Activated T-cell treated with anti-CD3 and anti-CD28 coated beads, Interleukin-2, amount 50 U/mL, for 48 hours (primary cell): ENCODE measurements around the gene LRRC42.
"Not testable (repeated sequence)": the region's sequence is repeated elsewhere in the genome, so short reads cannot be mapped to it uniquely, and the experiment has no call there.

ENCODE experiments used
- DNase-seq, 2 experiments: peaks; one replicate each; pipeline ENCODE4 v3.0.0-alpha.2; 2020

Gene LRRC42

DNA sequence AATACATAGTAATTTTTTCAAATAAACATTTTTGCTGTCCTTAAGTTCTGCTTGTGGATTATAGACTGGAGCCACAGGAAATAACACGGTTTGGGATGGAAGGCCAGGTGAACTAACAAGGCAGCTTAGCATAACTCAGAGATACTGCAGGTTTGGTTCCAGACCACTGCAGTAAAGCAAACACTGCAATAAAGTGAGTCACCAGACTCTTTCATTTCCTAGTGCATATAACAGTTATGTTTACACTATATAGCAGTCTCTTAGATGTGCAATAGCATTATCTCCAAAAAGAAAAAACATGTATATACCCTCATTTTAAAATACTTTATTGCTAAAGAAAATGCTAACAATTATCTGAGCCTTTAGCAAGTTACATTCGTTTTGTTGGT is 22.0 kb downstream of the LRRC42 start:
- DNase-seq, result no peak

DNA sequence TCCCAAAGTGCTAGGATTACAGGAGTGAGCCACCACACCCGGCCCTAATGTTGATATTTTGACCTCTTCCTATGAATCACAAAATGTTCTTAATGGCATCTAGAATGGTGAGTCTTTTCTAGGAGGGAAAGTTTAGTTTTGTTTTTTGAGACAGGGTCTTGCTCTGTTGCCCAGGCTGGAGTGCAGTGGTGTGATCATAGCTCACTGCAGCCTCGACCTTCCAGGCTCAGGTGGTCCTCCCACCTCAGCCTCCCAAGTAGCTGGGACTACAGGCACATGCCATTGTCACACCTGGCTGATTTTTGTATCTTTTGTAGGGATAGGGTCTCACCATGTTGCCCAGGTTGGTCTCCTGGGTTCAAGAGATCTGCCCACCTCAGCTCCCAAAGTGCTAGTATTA is 23.2 kb downstream of the LRRC42 start:
- not testable (repeated sequence) for DNase-seq

DNA sequence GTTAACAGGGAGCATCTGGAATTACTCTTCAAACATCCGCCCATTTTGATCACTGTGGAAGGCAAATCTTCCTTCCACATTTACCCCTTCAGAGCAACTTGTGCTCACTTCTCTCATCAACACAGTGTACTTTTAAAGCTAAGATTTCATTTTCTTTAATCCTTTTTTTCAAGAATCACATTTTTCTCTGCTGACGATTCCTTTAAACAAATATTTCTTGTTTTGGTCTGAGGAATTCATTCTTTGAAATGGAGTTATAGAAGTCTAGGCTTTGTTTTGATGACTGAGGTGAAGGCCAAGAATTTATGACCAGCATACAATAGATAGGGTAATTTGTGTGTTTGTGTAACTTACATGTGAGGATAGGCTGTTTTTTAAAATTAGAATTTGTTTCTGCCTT is 25.6 kb downstream of the LRRC42 start:
- no peak for DNase-seq

DNA sequence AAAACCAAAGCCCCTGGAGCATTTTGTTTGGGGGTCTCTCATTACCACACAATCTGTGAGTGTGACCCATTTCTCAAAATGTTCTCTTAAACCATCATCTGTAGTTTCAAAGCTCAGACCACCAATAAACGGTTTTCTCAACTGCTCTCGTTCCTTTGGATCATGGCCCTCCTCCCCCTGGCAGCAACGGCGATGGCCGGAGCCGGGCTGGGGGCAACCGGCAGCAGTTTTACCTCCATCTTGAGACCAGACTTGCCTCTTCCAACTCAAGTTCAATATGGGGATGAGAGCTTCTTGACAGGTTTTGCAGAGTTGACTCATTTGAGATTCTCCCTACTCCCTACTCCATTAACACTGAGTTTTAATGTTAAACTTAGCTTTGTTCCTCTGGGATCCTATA is 29.7 kb downstream of the LRRC42 start:
- DNase-seq, result no peak

GRCh38 chr1:53979712-53980450 is 33.7 kb downstream of the LRRC42 start:
- no peak for DNase-seq

- DNase-seq, result no peak
Observed at GRCh38 chr1:53981220-53981619, 35.1 kb downstream of the LRRC42 start.

GRCh38 chr1:53982034-53982762 is 36.0 kb downstream of the LRRC42 start:
- DNase-seq, result no peak

- no peak for DNase-seq
Observed at GRCh38 chr1:53982763-53983104, 36.6 kb downstream of the LRRC42 start.

DNA sequence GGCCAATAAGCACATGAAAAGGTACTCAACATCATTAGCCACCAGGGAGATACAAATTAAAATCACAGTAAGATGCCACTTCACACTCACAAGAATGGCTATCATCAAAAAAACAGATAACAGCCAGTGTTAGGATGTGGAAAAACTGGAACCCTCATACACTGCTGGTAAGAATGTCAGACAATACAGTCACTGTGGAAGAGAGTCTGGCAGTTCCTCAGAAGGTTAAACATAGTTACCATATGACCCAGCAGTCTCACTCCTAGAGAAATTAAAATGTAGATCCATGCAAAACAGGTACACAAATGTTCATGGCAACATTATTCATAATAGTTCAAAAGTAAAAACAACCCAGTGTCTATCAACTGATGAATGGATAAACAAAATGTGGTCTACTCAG is 38.6 kb downstream of the LRRC42 start:
- DNase-seq, result no peak

- DNase-seq, result no peak
Observed at GRCh38 chr1:53986458-53986857, 40.3 kb downstream of the LRRC42 start.

GRCh38 chr1:53987880-53988279 is 41.7 kb downstream of the LRRC42 start:
- no peak for DNase-seq

DNA sequence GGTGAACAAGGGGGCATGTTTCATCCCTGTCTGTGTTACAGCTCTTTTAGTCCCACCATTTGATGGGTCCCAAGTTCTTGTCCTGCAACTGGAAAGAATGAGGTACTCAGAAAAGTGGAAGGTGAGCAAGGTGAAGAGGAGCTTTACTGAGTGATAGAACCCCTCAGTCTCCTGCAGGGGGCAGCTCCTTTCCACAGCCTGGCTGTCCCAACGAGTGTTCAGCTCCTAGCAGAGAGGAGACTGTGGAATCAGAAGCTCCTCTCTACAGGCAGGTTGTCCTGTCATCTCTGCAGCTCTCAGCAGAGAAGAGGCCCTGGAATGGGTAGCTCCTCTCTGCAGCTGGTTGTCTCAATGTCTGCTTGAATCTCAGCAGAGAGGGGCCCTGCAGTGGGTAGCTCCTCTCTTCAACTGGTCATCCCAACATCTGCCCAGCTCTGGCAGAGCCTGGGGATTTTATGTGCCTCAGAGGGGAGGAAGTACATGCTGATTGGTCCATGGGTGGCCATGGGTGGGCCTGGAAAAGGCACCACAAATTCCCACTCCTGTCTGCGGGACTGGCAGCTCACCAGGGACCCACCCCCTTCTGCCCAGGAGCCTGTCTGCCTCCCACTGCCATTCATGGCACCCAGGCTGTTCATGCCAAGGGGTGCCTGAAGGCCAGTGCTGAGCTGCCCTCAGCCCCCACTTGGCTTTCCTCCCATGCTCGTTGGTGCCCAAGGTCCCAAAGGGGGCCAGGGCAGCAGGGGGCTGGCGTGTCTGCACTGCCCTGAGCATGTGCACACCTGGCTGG is 46.1 kb downstream of the LRRC42 start:
- DNase-seq, result no peak

- DNase-seq, result not testable (repeated sequence)
Observed at GRCh38 chr1:53994516-53994915, 48.4 kb downstream of the LRRC42 start.

DNA sequence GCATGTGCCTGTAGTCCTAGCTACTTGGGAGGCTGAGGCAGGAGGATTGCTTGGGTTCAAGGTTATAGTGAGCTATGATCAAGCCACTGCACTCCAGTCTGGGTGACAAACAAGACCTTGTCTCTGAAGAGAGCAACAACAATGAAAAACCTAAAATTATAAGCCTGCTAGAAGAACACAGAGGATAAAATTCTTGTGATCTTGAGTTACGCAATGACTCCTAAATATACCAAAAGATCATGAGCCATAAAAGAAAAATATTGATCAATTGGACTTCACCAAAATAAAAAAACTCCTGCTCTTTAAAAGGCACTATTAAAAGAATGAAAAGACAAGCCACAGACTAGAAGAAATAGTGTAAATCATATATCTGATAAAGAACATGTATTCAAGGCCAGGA is 49.5 kb downstream of the LRRC42 start:
- no peak for DNase-seq

- DNase-seq, result no peak
Observed at GRCh38 chr1:53998223-53998622, 52.1 kb downstream of the LRRC42 start.

GRCh38 chr1:53999920-54000319 is 53.8 kb downstream of the LRRC42 start:
- DNase-seq, result no peak

- DNase-seq, result no peak
Observed at GRCh38 chr1:54001591-54001990, 55.4 kb downstream of the LRRC42 start.

DNA sequence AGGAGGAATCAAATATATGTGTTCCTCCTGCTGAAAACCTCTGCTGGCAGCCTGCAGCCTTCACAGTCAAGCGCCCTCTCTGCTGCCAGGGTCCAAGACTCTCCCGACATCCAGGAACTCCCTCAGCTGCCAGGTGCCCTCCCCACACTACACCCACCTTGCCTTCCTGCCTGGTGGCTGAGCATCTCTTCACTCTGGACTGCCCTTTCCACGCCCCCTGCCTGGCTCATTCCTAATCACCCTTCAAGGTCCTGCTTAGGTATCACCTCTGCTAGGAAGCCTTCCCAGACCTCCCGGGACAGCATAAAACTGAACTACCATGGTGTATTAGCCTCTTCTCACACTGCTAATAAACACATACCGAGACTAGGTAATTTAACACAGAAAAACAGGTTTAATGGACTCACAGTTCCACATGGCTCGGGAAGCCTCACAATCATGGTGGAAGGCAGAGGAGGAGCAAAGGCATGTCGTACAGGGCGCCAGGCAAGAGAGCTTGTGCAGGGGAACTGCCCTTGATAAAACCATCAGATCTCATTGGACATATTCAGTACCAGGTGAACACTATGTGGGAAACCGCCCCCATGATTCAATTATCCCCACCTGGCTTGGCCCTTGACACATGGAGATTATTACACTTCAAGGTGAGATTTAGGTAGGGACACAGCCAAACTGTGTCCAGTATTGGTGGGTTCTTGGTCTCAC is 56.5 kb downstream of the LRRC42 start:
- no peak for DNase-seq

- no peak for DNase-seq
Observed at GRCh38 chr1:54003249-54003646, 57.1 kb downstream of the LRRC42 start.

GRCh38 chr1:54003750-54004480 is 57.8 kb downstream of the LRRC42 start:
- not testable (repeated sequence) for DNase-seq

GRCh38 chr1:54004481-54005049 is 58.4 kb downstream of the LRRC42 start:
- no peak for DNase-seq

DNA sequence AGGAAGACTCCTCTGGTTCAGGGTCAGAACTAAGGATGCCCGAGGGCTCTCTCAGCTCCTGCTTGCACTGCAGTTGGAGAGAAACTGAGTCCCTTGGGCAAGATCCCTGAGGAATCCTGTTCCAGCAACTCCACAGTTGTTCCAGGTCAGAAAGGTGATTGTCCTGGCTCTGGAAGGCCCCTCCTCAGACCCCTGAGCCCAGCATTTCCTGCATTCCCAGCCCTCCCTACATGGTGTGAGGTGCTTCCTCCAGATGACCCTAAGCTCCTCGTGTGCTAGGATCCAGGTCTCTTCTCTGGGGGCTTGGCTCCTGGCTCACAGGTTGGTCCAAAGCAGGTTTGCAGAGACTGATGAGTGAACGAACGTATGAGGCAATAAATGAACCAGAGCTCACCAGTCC is 60.4 kb downstream of the LRRC42 start:
- DNase-seq, result no peak
